Measurements from ENCODE around the gene GYPC.

Gene GYPC

GRCh38 chr2:126616606-126617069 is 39.3 kb upstream of the GYPC start:
- ATAC-seq = no peak
- TF ChIP-seq ZC3H10 (CRISPR knock-in tag; IDR thresholded peaks at IDR 0.05) (no peak), ZNF70 (CRISPR knock-in tag; IDR thresholded peaks at IDR 0.05) (no peak), CREB5 (CRISPR knock-in tag; IDR thresholded peaks at IDR 0.05; ENCODE audit: low read depth) (no peak), ARNTL (CRISPR knock-in tag; IDR thresholded peaks at IDR 0.05; ENCODE audit: borderline replicate concordance, low read depth) (no peak), TSHZ2 (CRISPR knock-in tag; IDR thresholded peaks at IDR 0.05) (no peak), ESRRG (CRISPR knock-in tag; IDR thresholded peaks at IDR 0.05) (no peak), ZFP30 (CRISPR knock-in tag; IDR thresholded peaks at IDR 0.05) (no peak)

GRCh38 chr2:126620302-126620701 is 35.7 kb upstream of the GYPC start:
- no peak for TF ChIP-seq ZFP3 (CRISPR knock-in tag; IDR thresholded peaks at IDR 0.05)
- no peak for TF ChIP-seq TCF4 (CRISPR knock-in tag; IDR thresholded peaks at IDR 0.05; ENCODE audit: borderline replicate concordance)
- no peak for TF ChIP-seq POU6F1 (CRISPR knock-in tag; IDR thresholded peaks at IDR 0.05; ENCODE audit: borderline replicate concordance, low read depth)
- no peak for TF ChIP-seq OSR1 (CRISPR knock-in tag; IDR thresholded peaks at IDR 0.05)
- TF ChIP-seq SNAI2 (CRISPR knock-in tag; IDR thresholded peaks at IDR 0.05) = no peak
- no peak for ATAC-seq

- TF ChIP-seq TSHZ2 (CRISPR knock-in tag; IDR thresholded peaks at IDR 0.05) (no peak), GLIS3 (CRISPR knock-in tag; IDR thresholded peaks at IDR 0.05) (no peak), PATZ1 (CRISPR knock-in tag; IDR thresholded peaks at IDR 0.05; ENCODE audit: borderline replicate concordance) (no peak), PPARA (CRISPR knock-in tag; IDR thresholded peaks at IDR 0.05; ENCODE audit: borderline replicate concordance) (no peak), CSDC2 (CRISPR knock-in tag; IDR thresholded peaks at IDR 0.05) (no peak), RARB (CRISPR knock-in tag; IDR thresholded peaks at IDR 0.05) (no peak), ZNF565 (CRISPR knock-in tag; conservative IDR thresholded peaks at IDR 0.05; ENCODE audit: low read depth) (no peak), SNAI2 (CRISPR knock-in tag; IDR thresholded peaks at IDR 0.05) (no peak), ZNF70 (CRISPR knock-in tag; IDR thresholded peaks at IDR 0.05) (no peak)
- ATAC-seq = no peak
Measured at GRCh38 chr2:126623000-126623399, 33.0 kb upstream of the GYPC start.

- no peak for ATAC-seq
- TF ChIP-seq SNAI2 (CRISPR knock-in tag; IDR thresholded peaks at IDR 0.05) (no peak), RARB (CRISPR knock-in tag; IDR thresholded peaks at IDR 0.05) (no peak), PPARA (CRISPR knock-in tag; IDR thresholded peaks at IDR 0.05; ENCODE audit: borderline replicate concordance) (no peak), ARNTL (CRISPR knock-in tag; IDR thresholded peaks at IDR 0.05; ENCODE audit: borderline replicate concordance, low read depth) (no peak), TCF4 (CRISPR knock-in tag; IDR thresholded peaks at IDR 0.05; ENCODE audit: borderline replicate concordance) (no peak), GLIS3 (CRISPR knock-in tag; IDR thresholded peaks at IDR 0.05) (no peak), CREB5 (CRISPR knock-in tag; IDR thresholded peaks at IDR 0.05; ENCODE audit: low read depth) (no peak), POU6F1 (CRISPR knock-in tag; IDR thresholded peaks at IDR 0.05; ENCODE audit: borderline replicate concordance, low read depth) (no peak), ZFP3 (CRISPR knock-in tag; IDR thresholded peaks at IDR 0.05) (no peak), ZNF8 (CRISPR knock-in tag; IDR thresholded peaks at IDR 0.05) (no peak), TOX (CRISPR knock-in tag; IDR thresholded peaks at IDR 0.05; ENCODE audit: borderline replicate concordance) (no peak), ZFP30 (CRISPR knock-in tag; IDR thresholded peaks at IDR 0.05) (no peak)
Measured at GRCh38 chr2:126627643-126628042, 28.3 kb upstream of the GYPC start.

Data from SK-N-SH treated with all-trans-retinoic acid at 6 μM for 48 hours (cell line).